Measurements from ENCODE around the gene TMEM170B. TPM values are rescaled to one million over a fixed set of nuclear protein-coding genes. Genes with fewer than 3 reads are reported as not detected.

TMEM170B gene
- polyA plus RNA-seq, 3 donors = 11.7 to 33.4 (median 19.7) TPM

DNA sequence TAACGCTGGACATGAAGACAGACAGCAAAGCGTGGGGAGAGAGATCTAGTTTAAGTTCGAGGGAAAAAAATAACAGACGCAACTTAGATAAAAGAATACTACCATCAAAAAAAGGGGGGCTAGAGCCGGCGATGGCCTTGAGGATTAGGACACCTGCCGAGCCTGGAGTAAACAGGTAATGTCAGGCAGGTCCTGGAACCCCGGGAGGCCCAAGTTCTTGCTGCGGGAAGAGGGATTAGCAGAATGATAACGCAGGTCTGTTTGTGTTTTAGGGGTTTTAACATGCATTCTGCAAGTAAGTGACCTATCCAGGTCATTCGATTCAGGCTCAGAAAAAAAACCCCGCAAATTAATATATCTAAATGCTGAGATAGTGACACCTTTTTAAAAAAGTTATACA, 754 bp upstream of the TMEM170B start:
- peaks cover 43% of the 10 kb centered on the region for H3K4me1 Mint-ChIP-seq

DNA sequence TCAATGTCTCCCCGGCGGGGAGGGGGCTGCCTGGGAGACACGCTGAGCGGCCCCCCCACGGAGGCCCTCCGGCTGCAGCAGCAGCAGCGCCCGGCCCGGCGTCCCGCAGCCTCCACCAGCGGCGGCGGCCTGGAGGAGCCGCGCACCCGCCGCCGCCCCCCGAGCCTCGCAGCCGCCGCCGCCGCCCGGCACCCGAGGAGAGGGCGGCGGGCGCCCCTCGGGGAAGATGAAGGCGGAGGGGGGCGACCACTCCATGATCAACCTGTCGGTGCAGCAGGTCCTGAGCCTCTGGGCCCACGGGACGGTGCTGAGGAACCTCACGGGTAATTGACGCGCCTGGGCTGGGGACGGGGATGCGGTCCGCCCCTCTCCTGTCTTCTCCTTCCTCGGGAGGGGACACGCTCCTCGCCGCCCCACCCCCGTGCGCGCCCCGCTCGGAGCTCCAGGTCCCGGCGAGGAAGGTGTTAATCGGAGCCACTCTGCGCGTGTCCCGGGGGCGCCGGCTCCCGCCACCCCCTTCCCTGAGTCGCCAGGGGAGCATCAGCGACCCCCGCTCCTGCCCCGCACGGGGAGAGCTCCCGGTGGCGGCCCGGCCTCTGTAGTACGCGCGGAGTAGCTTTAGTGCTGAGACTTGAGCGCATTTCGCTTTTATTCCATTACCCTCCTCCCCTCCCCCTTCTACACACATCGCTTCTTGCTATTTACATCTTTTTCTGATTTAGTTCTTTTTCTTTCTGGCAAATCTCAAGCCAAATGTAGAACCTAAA, 686 bp downstream of the TMEM170B start:
- Histone ChIP-seq H3K9me3 (replicated peaks in 1 of 2; ENCODE audit: control insufficient read depth in 1 of 2, insufficient read depth in 1 of 2, low read length in 2 of 2) (no peaks in the 10 kb centered on the region), H3K4me1 (ENCODE audit: control insufficient read depth in 1 of 2, insufficient read depth in 2 of 2, low read length in 2 of 2) (peaks cover 49 to 58% of the 10 kb centered on the region in 2 donors), H3K4me2 (replicated peaks; ENCODE audit: extremely low read depth, low read length, poor library complexity, severe bottlenecking) (peak overlapping the region; percentile 85), H3K9ac (ENCODE audit: insufficient read depth, low read length, poor library complexity, severe bottlenecking) (peak overlapping the region; percentile 96), H2AFZ (ENCODE audit: insufficient read depth, low read depth, low read length, poor library complexity, severe bottlenecking) (no peak overlapping the region), H3K4me3 (replicated peaks in 1 of 3; ENCODE audit: low read depth in 2 of 3, low read length in 3 of 3) (peak overlapping the region; percentile 94 to 100 (median 95)), H3K27me3 (ENCODE audit: control insufficient read depth in 2 of 2, insufficient read depth in 2 of 2, low read length in 2 of 2) (no peaks in the 10 kb centered on the region), H3K79me2 (ENCODE audit: insufficient read depth, low read length) (peaks cover 75% of the 10 kb centered on the region), H4K20me1 (ENCODE audit: insufficient read depth, low read length) (peaks cover 39% of the 10 kb centered on the region), H3K36me3 (replicated peaks in 1 of 2; ENCODE audit: control insufficient read depth in 1 of 2, insufficient read depth in 2 of 2, low read length in 2 of 2) (peaks cover 0 to 5% of the 10 kb centered on the region in 2 donors), H3K27ac (ENCODE audit: low read depth in 1 of 2, low read length in 2 of 2) (peak overlapping the region; percentile 87 to 91)
- Mint-ChIP-seq H3K36me3 (peaks cover 18 to 20% of the 10 kb centered on the region in 2 donors), H3K4me3 (peak overlapping the region; percentile 88 to 97), H3K27ac (peak overlapping the region; percentile 89 to 95 (median 95)), H3K27me3 (ENCODE audit: low read depth in 3 of 3) (no peaks in the 10 kb centered on the region), H3K4me1 (peaks cover 51% of the 10 kb centered on the region), H3K9me3 (peaks cover 0 to 3% (median 0%) of the 10 kb centered on the region in 7 donors)
- intact Hi-C loops (cut with micrococcal nuclease) = loop anchor here (5.0 kb wide), 2 partner anchors 34 to 41 kb away; no protein-coding TSS in a partner anchor
- TF ChIP-seq, protein P1, sequence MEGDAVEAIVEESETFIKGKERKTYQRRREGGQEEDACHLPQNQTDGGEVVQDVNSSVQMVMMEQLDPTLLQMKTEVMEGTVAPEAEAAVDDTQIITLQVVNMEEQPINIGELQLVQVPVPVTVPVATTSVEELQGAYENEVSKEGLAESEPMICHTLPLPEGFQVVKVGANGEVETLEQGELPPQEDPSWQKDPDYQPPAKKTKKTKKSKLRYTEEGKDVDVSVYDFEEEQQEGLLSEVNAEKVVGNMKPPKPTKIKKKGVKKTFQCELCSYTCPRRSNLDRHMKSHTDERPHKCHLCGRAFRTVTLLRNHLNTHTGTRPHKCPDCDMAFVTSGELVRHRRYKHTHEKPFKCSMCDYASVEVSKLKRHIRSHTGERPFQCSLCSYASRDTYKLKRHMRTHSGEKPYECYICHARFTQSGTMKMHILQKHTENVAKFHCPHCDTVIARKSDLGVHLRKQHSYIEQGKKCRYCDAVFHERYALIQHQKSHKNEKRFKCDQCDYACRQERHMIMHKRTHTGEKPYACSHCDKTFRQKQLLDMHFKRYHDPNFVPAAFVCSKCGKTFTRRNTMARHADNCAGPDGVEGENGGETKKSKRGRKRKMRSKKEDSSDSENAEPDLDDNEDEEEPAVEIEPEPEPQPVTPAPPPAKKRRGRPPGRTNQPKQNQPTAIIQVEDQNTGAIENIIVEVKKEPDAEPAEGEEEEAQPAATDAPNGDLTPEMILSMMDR (IDR thresholded peaks at IDR 0.05) = no peak
- no peak for DNase-seq
- 0% methylated on average over 69 of the region's 74 CpGs for whole genome bisulfite sequencing (ENCODE audit: insufficient coverage)

More for the DNA sequence above, 754 bp upstream of the TMEM170B start:
- no peaks in the 10 kb centered on the region for H3K27me3 ChIP-seq (ENCODE audit: control insufficient read depth in 2 of 2, insufficient read depth in 2 of 2, low read length in 2 of 2)
- peaks cover 27% of the 10 kb centered on the region for H4K20me1 ChIP-seq (ENCODE audit: insufficient read depth, low read length)
- intact Hi-C loops (cut with micrococcal nuclease) = loop anchor here (5.0 kb wide), 2 partner anchors 36 to 39 kb away; no protein-coding TSS in a partner anchor
- Mint-ChIP-seq H3K36me3 (peaks cover 16% of the 10 kb centered on the region in 2 donors), H3K27me3 (ENCODE audit: low read depth in 3 of 3) (peaks cover 0 to 3% (median 2%) of the 10 kb centered on the region in 3 donors), H3K9me3 (peaks cover 0 to 3% (median 0%) of the 10 kb centered on the region in 7 donors), H3K4me3 (peak overlapping the region; percentile 85 to 91), H3K27ac (peak overlapping the region; percentile 95 to 99 (median 97))
- WGBS (ENCODE audit: insufficient coverage) = 0% methylated on average over 1 of the region's 12 CpGs
- peak overlapping the region; percentile 67 to 100 (median 94) for H3K4me3 ChIP-seq (replicated peaks in 1 of 3; ENCODE audit: low read depth in 2 of 3, low read length in 3 of 3)
- no peak for DNase-seq
- H3K79me2 ChIP-seq (ENCODE audit: insufficient read depth, low read length) = peaks cover 61% of the 10 kb centered on the region
- H3K36me3 ChIP-seq (replicated peaks in 1 of 2; ENCODE audit: control insufficient read depth in 1 of 2, insufficient read depth in 2 of 2, low read length in 2 of 2) = peaks cover 0 to 5% of the 10 kb centered on the region in 2 donors
- H2AFZ ChIP-seq (ENCODE audit: insufficient read depth, low read depth, low read length, poor library complexity, severe bottlenecking) = peak overlapping the region; percentile 57
- peak overlapping the region; percentile 96 for H3K9ac ChIP-seq (ENCODE audit: insufficient read depth, low read length, poor library complexity, severe bottlenecking)
- TF ChIP-seq, protein P1 (IDR thresholded peaks at IDR 0.05) = no peak
- H3K4me1 ChIP-seq (ENCODE audit: control insufficient read depth in 1 of 2, insufficient read depth in 2 of 2, low read length in 2 of 2) = peaks cover 35 to 45% of the 10 kb centered on the region in 2 donors
- H3K27ac ChIP-seq (ENCODE audit: low read depth in 1 of 2, low read length in 2 of 2) = peak overlapping the region; percentile 91 to 93
- H3K4me2 ChIP-seq (replicated peaks; ENCODE audit: extremely low read depth, low read length, poor library complexity, severe bottlenecking) = peak overlapping the region; percentile 85
- H3K9me3 ChIP-seq (replicated peaks in 1 of 2; ENCODE audit: control insufficient read depth in 1 of 2, insufficient read depth in 1 of 2, low read length in 2 of 2) = no peaks in the 10 kb centered on the region
